ENCODE data around the gene SHROOM3.

SHROOM3 gene

GRCh38 chr4:76802236-76803021, 367.4 kb downstream of the SHROOM3 start:
- peaks cover 8% of the 10 kb centered on the region for H3K27me3 Mint-ChIP-seq

GRCh38 chr4:76803522-76803921, 368.5 kb downstream of the SHROOM3 start:
- Mint-ChIP-seq H3K27me3 (peaks cover 8% of the 10 kb centered on the region), H3K4me3 (no peak overlapping the region)

More at GRCh38 chr4:76802236-76803021, 367.4 kb downstream of the SHROOM3 start:
- H3K36me3 Mint-ChIP-seq (ENCODE audit: low read depth), result no peaks in the 10 kb centered on the region
- no peaks in the 10 kb centered on the region for H3K4me1 Mint-ChIP-seq
- ATAC-seq, result no peak
- no peak overlapping the region for H3K4me3 Mint-ChIP-seq
- no peak for DNase-seq
- peaks cover 7% of the 10 kb centered on the region for H3K9me3 Mint-ChIP-seq
- no peak overlapping the region for H3K27ac Mint-ChIP-seq

GRCh38 chr4:76804096-76804495, 369.1 kb downstream of the SHROOM3 start:
- Mint-ChIP-seq H3K27me3 (peaks cover 10% of the 10 kb centered on the region), H3K4me1 (no peaks in the 10 kb centered on the region), H3K27ac (no peak overlapping the region), H3K4me3 (no peak overlapping the region), H3K36me3 (ENCODE audit: low read depth) (no peaks in the 10 kb centered on the region), H3K9me3 (peaks cover 20% of the 10 kb centered on the region)
- ATAC-seq (no peak), DNase-seq (no peak)

More at GRCh38 chr4:76803522-76803921, 368.5 kb downstream of the SHROOM3 start:
- Mint-ChIP-seq H3K9me3 (peaks cover 15% of the 10 kb centered on the region), H3K4me1 (no peaks in the 10 kb centered on the region), H3K27ac (no peak overlapping the region), H3K36me3 (ENCODE audit: low read depth) (no peaks in the 10 kb centered on the region)
- ATAC-seq, result no peak
- DNase-seq, result no peak

GRCh38 chr4:76806346-76806745, 371.3 kb downstream of the SHROOM3 start:
- DNase-seq, result no peak
- H3K9me3 Mint-ChIP-seq, result peaks cover 22% of the 10 kb centered on the region
- ATAC-seq, result no peak
- H3K4me1 Mint-ChIP-seq, result no peaks in the 10 kb centered on the region
- peaks cover 18% of the 10 kb centered on the region for H3K27me3 Mint-ChIP-seq
- H3K27ac Mint-ChIP-seq, result no peak overlapping the region
- peaks cover 1% of the 10 kb centered on the region for H3K36me3 Mint-ChIP-seq (ENCODE audit: low read depth)
- H3K4me3 Mint-ChIP-seq, result no peak overlapping the region

- peaks cover 1% of the 10 kb centered on the region for H3K36me3 Mint-ChIP-seq (ENCODE audit: low read depth)
- H3K27me3 Mint-ChIP-seq, result peaks cover 18% of the 10 kb centered on the region
- H3K27ac Mint-ChIP-seq, result no peak overlapping the region
- no peaks in the 10 kb centered on the region for H3K4me1 Mint-ChIP-seq
- H3K9me3 Mint-ChIP-seq, result peaks cover 22% of the 10 kb centered on the region
- no peak overlapping the region for H3K4me3 Mint-ChIP-seq
- ATAC-seq (no peak), DNase-seq (no peak)
These were observed 371.7 kb downstream of the SHROOM3 start for GRCh38 chr4:76806757-76807156.

GRCh38 chr4:76809594-76810305, 374.7 kb downstream of the SHROOM3 start:
- Mint-ChIP-seq H3K27me3 (peaks cover 14% of the 10 kb centered on the region), H3K9me3 (peaks cover 22% of the 10 kb centered on the region), H3K4me1 (no peaks in the 10 kb centered on the region), H3K4me3 (no peak overlapping the region), H3K36me3 (ENCODE audit: low read depth) (peaks cover 1% of the 10 kb centered on the region), H3K27ac (no peak overlapping the region)
- ATAC-seq, result no peak
- no peak for DNase-seq

GRCh38 chr4:76811604-76812412, 376.8 kb downstream of the SHROOM3 start:
- peaks cover 12% of the 10 kb centered on the region for H3K27me3 Mint-ChIP-seq
- no peaks in the 10 kb centered on the region for H3K4me1 Mint-ChIP-seq
- no peak for ATAC-seq
- H3K9me3 Mint-ChIP-seq, result peaks cover 20% of the 10 kb centered on the region
- H3K27ac Mint-ChIP-seq, result no peak overlapping the region
- H3K4me3 Mint-ChIP-seq, result no peak overlapping the region
- no peak for DNase-seq
- peaks cover 1% of the 10 kb centered on the region for H3K36me3 Mint-ChIP-seq (ENCODE audit: low read depth)

GRCh38 chr4:76813070-76813469, 378.0 kb downstream of the SHROOM3 start:
- no peak for DNase-seq
- no peaks in the 10 kb centered on the region for H3K4me1 Mint-ChIP-seq
- H3K27ac Mint-ChIP-seq, result no peak overlapping the region
- H3K36me3 Mint-ChIP-seq (ENCODE audit: low read depth), result peaks cover 1% of the 10 kb centered on the region
- peaks cover 10% of the 10 kb centered on the region for H3K9me3 Mint-ChIP-seq
- H3K27me3 Mint-ChIP-seq, result peaks cover 12% of the 10 kb centered on the region
- ATAC-seq, result no peak
- no peak overlapping the region for H3K4me3 Mint-ChIP-seq

GRCh38 chr4:76821641-76822040, 386.6 kb downstream of the SHROOM3 start:
- Mint-ChIP-seq H3K36me3 (ENCODE audit: low read depth) (no peaks in the 10 kb centered on the region), H3K27ac (no peak overlapping the region), H3K9me3 (peaks cover 8% of the 10 kb centered on the region), H3K27me3 (peaks cover 2% of the 10 kb centered on the region), H3K4me1 (no peaks in the 10 kb centered on the region), H3K4me3 (no peak overlapping the region)
- ATAC-seq, result no peak
- DNase-seq, result no peak

- peaks cover 8% of the 10 kb centered on the region for H3K9me3 Mint-ChIP-seq
- ATAC-seq (no peak), DNase-seq (no peak)
- H3K27me3 Mint-ChIP-seq, result peaks cover 2% of the 10 kb centered on the region
- H3K4me3 Mint-ChIP-seq, result no peak overlapping the region
- no peak overlapping the region for H3K27ac Mint-ChIP-seq
- no peaks in the 10 kb centered on the region for H3K36me3 Mint-ChIP-seq (ENCODE audit: low read depth)
- no peaks in the 10 kb centered on the region for H3K4me1 Mint-ChIP-seq
These were observed 387.3 kb downstream of the SHROOM3 start for GRCh38 chr4:76822303-76822702.

- peaks cover 4% of the 10 kb centered on the region for H3K27me3 Mint-ChIP-seq
- H3K4me3 Mint-ChIP-seq, result no peak overlapping the region
- H3K4me1 Mint-ChIP-seq, result no peaks in the 10 kb centered on the region
- DNase-seq (no peak), ATAC-seq (no peak)
- no peak overlapping the region for H3K27ac Mint-ChIP-seq
- no peaks in the 10 kb centered on the region for H3K36me3 Mint-ChIP-seq (ENCODE audit: low read depth)
- H3K9me3 Mint-ChIP-seq, result peaks cover 8% of the 10 kb centered on the region
These were observed 388.5 kb downstream of the SHROOM3 start for GRCh38 chr4:76823495-76823894.

GRCh38 chr4:76830612-76830963, 395.6 kb downstream of the SHROOM3 start:
- no peaks in the 10 kb centered on the region for H3K4me1 Mint-ChIP-seq
- no peak overlapping the region for H3K4me3 Mint-ChIP-seq
- no peaks in the 10 kb centered on the region for H3K36me3 Mint-ChIP-seq (ENCODE audit: low read depth)
- ATAC-seq, result no peak
- peaks cover 2% of the 10 kb centered on the region for H3K27me3 Mint-ChIP-seq
- no peak for DNase-seq
- H3K9me3 Mint-ChIP-seq, result no peaks in the 10 kb centered on the region
- H3K27ac Mint-ChIP-seq, result no peak overlapping the region

GRCh38 chr4:76830964-76831703, 396.1 kb downstream of the SHROOM3 start:
- ATAC-seq (no peak), DNase-seq (no peak)
- H3K27ac Mint-ChIP-seq, result no peak overlapping the region
- H3K27me3 Mint-ChIP-seq, result peaks cover 2% of the 10 kb centered on the region
- H3K36me3 Mint-ChIP-seq (ENCODE audit: low read depth), result no peaks in the 10 kb centered on the region
- no peaks in the 10 kb centered on the region for H3K9me3 Mint-ChIP-seq
- no peaks in the 10 kb centered on the region for H3K4me1 Mint-ChIP-seq
- H3K4me3 Mint-ChIP-seq, result no peak overlapping the region

GRCh38 chr4:76831711-76832373, 396.8 kb downstream of the SHROOM3 start:
- H3K36me3 Mint-ChIP-seq (ENCODE audit: low read depth), result no peaks in the 10 kb centered on the region
- DNase-seq (no peak), ATAC-seq (no peak)
- H3K4me1 Mint-ChIP-seq, result no peaks in the 10 kb centered on the region
- H3K9me3 Mint-ChIP-seq, result no peaks in the 10 kb centered on the region
- no peak overlapping the region for H3K27ac Mint-ChIP-seq
- H3K4me3 Mint-ChIP-seq, result no peak overlapping the region
- H3K27me3 Mint-ChIP-seq, result peaks cover 2% of the 10 kb centered on the region
